LNCaP clone FGC (cell line): ENCODE results near the gene TWIST1.

Source experiments
- DNase-seq: peaks from one replicate; pipeline ENCODE4 v3.0.0-alpha.2; 2011; ENCODE audit warnings: low read depth
- H3K4me3 ChIP-seq: 2 replicates; pipeline ENCODE4 v1.5.1; 2011; ENCODE audit warnings: mild to moderate bottlenecking, low read depth, low read length, control low read depth
- CTCF ChIP-seq: IDR thresholded peaks from 2 replicates; pipeline ENCODE4 v1.5.1; 2012; ENCODE audit warnings: mild to moderate bottlenecking; ENCODE audit not compliant: control insufficient read depth, insufficient read depth; ENCODE audit errors: extremely low read depth

The TWIST1 gene

GRCh38 chr7:19117091-19117869 lies at the start of gene TWIST1:
Gene TWIST1 (minus strand): TSS chr7:19117636. CDS start chr7:19117321, 315 bp downstream.
- 0 out of 2 replicates have a peak, but pooled peaks have one; percentile 0 for TF ChIP-seq CTCF
- peak within 1 kb of the TSS; percentile 82 for H3K4me3 ChIP-seq
- no peak for DNase-seq

- H3K4me3 ChIP-seq = no peak overlapping the region
- no peak for TF ChIP-seq CTCF
- DNase-seq = no peak
Measured at GRCh38 chr7:19161671-19162070, 44.2 kb upstream of the TWIST1 start.

DNA sequence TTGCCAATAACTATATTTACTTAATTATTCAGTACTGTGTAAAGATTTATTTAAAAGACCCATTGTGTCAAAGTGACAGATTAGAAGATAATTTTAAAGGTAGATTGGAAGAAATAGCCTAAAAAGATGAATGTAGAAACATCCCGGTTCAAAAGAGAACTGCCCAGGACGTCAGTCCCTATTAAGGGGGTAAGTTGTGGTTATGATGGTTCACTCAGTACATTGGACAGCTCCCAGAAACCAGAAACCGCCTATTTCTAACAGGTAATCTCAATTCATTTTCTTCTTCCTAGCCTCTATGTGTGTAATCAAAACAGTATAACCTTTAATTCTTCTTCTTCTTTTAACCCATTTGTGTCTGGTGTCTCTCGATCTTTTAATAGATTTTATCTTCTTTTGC lies 29.3 kb upstream of the TWIST1 start:
- DNase-seq = peak; percentile 18
- TF ChIP-seq CTCF = no peak
- no peak overlapping the region for H3K4me3 ChIP-seq

GRCh38 chr7:19145434-19146115 lies 28.1 kb upstream of the TWIST1 start:
- no peak for DNase-seq

DNA sequence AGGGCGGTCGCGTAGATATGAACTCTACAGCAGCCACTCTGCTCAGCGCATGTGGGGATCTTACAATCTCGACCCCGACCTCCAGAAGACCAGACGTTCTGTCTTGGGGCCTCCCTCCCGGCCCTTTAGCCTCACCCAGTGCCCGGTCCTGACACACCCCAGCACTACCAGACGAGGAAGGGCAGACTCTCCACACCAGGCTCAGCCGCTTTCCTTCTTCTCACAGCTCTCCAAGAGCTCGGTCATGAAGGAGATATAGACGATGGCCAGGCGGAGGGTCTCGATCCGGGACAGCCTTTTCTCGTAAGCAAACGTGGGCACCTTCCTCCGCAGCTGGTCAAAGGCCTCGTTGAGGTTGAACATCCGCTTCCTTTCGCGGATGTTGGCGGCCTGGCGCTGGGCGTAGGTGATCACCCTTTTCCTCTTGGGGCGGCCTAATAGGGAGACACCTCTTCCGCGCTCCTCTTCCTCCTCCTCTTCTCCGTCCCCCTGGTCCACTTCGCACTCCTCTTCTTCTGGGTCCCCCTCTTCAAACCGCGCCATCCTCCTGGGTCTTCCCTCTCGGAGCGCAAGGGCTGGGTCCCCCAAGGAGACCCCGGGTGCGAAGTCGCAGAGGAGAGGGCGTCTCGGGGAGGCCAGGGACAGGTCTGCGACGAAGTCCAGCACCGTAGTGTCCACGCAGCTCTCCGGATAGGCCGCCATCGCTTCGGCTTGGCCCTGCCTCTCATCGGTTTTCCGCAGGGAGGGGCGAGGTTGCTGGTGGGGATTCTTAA lies 27.4 kb upstream of the TWIST1 start, which contains the start of gene FERD3L:
TSS of gene FERD3L (minus strand) at position 761 of the 773 bp plus-strand sequence. CDS start at position 702, 59 bp downstream.
- DNase-seq = no peak
- H3K4me3 ChIP-seq = no peak within 1 kb of the TSS
- no peak for TF ChIP-seq CTCF

More at GRCh38 chr7:19145434-19146115, 28.1 kb upstream of the TWIST1 start:
- H3K4me3 ChIP-seq = no peak overlapping the region
- no peak for TF ChIP-seq CTCF

GRCh38 chr7:19143881-19144574 lies 26.6 kb upstream of the TWIST1 start:
- no peak overlapping the region for H3K4me3 ChIP-seq
- DNase-seq = no peak
- no peak for TF ChIP-seq CTCF
